GM10266 (cell line): ENCODE measurements around the gene FXYD4.

Experiments
- DNase-seq: peaks from one replicate; pipeline ENCODE4 v3.0.0; 2012; ENCODE audit errors: extremely low spot score
- TF ChIP-seq, protein P1 (sequence below): IDR thresholded peaks from 2 replicates; pipeline ENCODE4 v1.5.1; 2012; ENCODE audit warnings: mild to moderate bottlenecking, low read depth; ENCODE audit not compliant: control insufficient read depth, insufficient read depth; ENCODE audit errors: missing control alignments

FXYD4 gene

DNA sequence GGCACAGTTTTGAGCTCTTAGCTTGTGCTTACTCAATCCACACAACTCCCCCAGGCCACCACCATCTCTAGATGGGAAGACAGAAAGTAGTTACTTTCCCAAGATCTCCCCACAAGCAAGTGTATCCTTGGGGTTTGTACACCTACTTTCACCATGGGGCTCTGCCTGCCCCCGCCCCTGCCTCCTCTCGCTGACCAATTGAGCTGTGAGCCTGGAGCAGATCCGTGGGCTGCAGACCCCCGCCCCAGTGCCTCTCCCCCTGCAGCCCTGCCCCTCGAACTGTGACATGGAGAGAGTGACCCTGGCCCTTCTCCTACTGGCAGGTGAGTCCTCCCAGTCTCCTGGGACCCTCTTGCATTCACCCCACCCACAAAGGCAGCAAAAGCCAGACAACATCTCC lies 2.0 kb downstream of the FXYD4 start:
- DNase-seq = no peak
- TF ChIP-seq, protein P1, sequence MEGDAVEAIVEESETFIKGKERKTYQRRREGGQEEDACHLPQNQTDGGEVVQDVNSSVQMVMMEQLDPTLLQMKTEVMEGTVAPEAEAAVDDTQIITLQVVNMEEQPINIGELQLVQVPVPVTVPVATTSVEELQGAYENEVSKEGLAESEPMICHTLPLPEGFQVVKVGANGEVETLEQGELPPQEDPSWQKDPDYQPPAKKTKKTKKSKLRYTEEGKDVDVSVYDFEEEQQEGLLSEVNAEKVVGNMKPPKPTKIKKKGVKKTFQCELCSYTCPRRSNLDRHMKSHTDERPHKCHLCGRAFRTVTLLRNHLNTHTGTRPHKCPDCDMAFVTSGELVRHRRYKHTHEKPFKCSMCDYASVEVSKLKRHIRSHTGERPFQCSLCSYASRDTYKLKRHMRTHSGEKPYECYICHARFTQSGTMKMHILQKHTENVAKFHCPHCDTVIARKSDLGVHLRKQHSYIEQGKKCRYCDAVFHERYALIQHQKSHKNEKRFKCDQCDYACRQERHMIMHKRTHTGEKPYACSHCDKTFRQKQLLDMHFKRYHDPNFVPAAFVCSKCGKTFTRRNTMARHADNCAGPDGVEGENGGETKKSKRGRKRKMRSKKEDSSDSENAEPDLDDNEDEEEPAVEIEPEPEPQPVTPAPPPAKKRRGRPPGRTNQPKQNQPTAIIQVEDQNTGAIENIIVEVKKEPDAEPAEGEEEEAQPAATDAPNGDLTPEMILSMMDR = no peak

DNA sequence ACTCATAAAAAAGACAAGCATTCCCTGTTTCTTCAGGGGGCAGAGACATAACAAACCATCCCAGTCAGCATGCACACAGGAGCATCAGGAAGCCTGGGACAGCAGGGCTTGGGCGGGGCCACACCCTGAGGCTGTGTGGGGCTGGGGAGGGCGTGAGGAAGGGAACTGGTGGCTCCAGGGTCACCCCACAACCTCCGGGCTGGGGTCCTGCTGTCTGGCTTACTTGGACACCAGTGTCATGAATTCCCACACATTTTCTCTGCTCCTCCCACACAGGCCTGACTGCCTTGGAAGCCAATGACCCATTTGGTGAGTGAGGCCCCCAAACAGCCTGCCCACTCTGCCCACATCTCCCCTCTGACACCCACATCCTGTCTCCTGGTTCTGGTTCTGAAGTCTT lies 2.8 kb downstream of the FXYD4 start:
- TF ChIP-seq, protein P1 = no peak
- no peak for DNase-seq

DNA sequence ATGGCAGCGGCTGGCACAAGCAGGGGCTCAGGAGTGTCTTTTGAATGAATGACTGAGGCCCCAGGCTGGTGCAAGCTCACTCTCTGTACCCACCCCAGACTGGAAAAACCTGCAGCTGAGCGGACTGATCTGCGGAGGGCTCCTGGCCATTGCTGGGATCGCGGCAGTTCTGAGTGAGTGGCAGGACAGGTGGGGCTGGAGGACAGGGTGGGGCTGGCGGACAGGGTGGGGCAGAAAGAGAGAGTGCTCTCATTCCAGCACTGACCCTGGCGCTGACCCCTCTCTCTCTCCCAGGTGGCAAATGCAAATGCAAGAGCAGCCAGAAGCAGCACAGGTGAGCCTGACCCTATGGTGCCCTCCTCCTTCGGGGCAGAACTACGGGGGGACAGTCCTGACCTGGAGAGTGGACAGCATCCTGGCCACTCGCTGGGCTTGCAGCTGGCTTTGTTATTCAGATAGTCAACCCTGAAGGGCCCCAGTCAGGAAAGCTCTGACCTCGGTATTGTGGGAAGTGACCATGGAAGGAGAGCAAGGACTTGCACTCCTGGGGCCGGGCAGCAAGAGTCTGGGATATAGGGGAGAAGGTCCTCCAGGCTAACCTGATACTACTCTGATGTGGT lies 4.1 kb downstream of the FXYD4 start:
- DNase-seq = no peak
- TF ChIP-seq, protein P1 = no peak

DNA sequence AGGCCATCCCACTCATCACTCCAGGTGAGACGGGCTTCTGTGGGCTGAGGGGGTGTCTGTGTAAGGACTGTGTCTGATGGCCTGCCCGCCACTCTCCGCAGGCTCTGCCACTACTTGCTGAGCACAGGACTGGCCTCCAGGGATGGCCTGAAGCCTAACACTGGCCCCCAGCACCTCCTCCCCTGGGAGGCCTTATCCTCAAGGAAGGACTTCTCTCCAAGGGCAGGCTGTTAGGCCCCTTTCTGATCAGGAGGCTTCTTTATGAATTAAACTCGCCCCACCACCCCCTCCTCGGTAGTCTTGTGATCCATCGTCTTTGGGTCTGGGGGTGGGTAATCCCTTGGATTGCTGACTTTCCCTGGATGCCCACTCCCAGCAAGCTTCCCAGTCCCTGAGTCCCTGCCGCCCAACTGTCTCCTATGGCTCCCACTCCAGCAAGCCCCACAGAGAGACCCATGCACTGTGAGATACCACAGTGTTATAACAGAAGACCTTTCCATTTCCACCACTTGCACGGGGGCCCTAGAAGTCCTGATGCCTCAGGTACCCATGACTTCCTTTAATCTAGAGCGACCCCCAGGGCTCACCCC lies 4.7 kb downstream of the FXYD4 start:
- TF ChIP-seq, protein P1 = no peak
- DNase-seq = no peak

DNA sequence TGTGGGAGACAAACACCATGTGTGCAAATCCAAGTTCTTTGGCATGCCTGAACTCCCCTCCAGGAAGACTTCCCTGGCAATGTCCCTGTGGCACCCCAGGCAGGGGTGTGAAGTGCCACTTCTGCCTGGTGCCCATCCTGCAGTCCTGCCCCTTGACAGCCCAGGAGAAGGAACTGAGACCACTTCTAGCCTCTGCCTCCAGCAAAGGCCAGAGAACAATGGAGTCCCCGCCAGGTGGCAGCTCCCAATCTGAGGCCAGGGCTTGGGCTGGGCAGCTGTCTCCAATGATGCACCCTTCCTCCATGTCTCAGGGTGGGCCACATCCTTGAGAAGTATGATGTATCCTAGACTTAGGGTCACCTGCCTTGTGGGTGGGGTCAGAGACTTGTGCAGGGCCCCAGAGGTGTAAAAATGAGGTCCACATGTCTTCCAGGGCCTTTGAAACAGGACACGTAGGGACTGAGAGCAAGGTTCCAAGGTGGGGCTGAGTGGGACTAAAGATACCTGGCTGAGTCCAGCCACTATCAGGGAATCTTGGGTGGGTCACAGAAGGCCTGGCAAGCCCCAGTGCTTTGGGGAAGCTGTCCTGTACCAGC lies 5.5 kb downstream of the FXYD4 start:
- TF ChIP-seq, protein P1 = no peak
- no peak for DNase-seq

DNA sequence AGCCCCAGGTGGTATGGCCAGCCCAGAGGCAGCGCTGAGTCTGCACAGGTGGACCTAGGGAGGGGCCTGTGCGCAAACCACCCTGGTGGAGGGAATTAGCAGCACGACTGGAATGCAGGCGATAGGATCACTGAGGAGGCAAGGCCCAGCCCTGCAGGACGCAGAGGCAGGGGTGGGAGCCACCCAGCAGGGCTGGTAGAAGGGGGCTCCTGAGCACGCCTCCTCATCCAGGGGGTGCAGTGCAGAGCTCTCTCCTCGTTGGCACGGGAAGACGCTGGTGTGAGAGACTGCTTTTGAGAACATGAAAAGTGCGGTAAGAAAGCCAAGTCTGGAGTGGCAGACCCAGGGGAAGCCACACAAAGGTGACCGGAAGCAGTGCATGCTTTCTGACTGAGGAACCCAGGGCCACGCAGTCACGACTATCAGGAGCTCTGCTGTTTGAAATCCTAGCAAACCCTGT lies 6.0 kb downstream of the FXYD4 start:
- TF ChIP-seq, protein P1 = no peak

DNA sequence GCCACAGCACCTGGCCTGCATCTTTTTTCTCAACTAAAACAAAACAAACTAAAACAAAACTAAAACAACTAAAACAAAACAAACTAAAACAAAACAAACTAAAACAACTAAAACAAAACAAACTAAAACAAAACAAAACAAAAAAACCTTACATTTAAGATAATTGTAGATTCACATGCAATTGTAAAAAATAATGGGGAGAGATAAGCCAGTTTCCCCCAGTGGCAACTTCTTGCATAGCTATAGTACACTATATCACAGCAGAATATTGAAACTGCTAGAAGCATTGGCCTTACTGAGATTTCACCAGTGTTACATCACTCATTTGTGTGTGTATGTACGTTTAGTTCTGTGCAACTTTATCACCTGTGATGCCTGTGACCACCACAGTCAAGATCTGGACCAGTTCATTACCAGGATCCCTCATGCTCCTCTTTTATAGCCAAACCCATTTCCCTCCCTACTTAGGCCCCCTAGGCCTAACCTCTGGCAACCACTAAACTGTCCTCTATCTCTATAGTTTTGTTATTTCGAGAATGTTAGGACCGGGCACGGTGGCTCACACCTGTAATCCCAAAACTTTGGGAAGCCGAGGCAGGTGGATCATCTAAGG lies 9.3 kb downstream of the FXYD4 start:
- TF ChIP-seq, protein P1 = no peak
- DNase-seq = no peak

More for the DNA sequence above, 6.0 kb downstream of the FXYD4 start:
- no peak for DNase-seq
